Gastroesophageal sphincter (tissue), 4 donors: Measurements from ENCODE around the gene ZNF630. TPM values are rescaled to one million over a fixed set of nuclear protein-coding genes. Genes with fewer than 3 reads are reported as not detected.
"Not testable (repeated sequence)": the region's sequence is repeated elsewhere in the genome, so short reads cannot be mapped to it uniquely, and the experiment has no call there.

Experiments
- ATAC-seq: fragments of 150-250 bp; one replicate; pipeline ENCODE4 v1.9.1; 2016; ENCODE audit warnings: mild to moderate bottlenecking, moderate library complexity
- H3K27ac ChIP-seq, 4 donors: fragments of 200-600 bp; sonication (generic) in 3 of 4; 1 replicate in 3 of 4; 2 replicates in 1 of 4; pipeline ENCODE4 v1.5.1; 2016 to 2019
- H3K27me3 ChIP-seq: fragments of 200-600 bp; sonication (generic); one replicate; pipeline ENCODE4 v1.5.1; 2019
- H3K36me3 ChIP-seq, 2 donors: fragments of 200-600 bp; sonication (generic); one replicate each; pipeline ENCODE4 v1.5.1; 2019; ENCODE audit warnings: control low read depth in 1 of 2
- H3K4me1 ChIP-seq, 3 donors: fragments of 200-600 bp; sonication (generic); 1 replicate in 2 of 3; 2 replicates in 1 of 3; pipeline ENCODE4 v1.5.1; 2016 to 2019; ENCODE audit warnings: control low read depth in 2 of 3
- H3K4me3 ChIP-seq, 2 donors: fragments of 200-600 bp; sonication (generic); one replicate each; pipeline ENCODE4 v1.5.1; 2019; ENCODE audit warnings: mild to moderate bottlenecking in 1 of 2, moderate library complexity in 1 of 2
- H3K9me3 ChIP-seq, 3 donors: fragments of 200-600 bp; sonication (generic); one replicate each; pipeline ENCODE4 v1.5.1; 2017 to 2019; ENCODE audit warnings: control low read depth in 2 of 3
- CTCF ChIP-seq, 4 experiments: fragments of 200-600 bp in 2 of 4; fragments of 450-650 bp in 2 of 4; sonication (generic) in 1 of 4; IDR thresholded peaks; one replicate each; pipeline ENCODE4 v1.5.1; 2017 to 2019; ENCODE audit warnings: antibody characterized with exemption in 4 of 4, mild to moderate bottlenecking in 2 of 4, moderate library complexity in 2 of 4
- EP300 ChIP-seq: sonication (generic); formaldehyde crosslinking; IDR thresholded peaks from one replicate; pipeline ENCODE4 v1.6.1; 2017; ENCODE audit warnings: antibody characterized with exemption, mild to moderate bottlenecking
- POLR2A ChIP-seq, 2 donors: fragments of 450-650 bp; IDR thresholded peaks; one replicate each; pipeline ENCODE4 v1.6.1; 2017; ENCODE audit warnings: antibody characterized with exemption in 2 of 2, mild to moderate bottlenecking in 2 of 2, moderate library complexity in 1 of 2
- POLR2AphosphoS5 ChIP-seq: sonication (generic); formaldehyde crosslinking; IDR thresholded peaks from one replicate; pipeline ENCODE4 v1.6.1; 2017; ENCODE audit warnings: antibody characterized with exemption
- WGBS, 2 donors: methylation state at CpG; one replicate each; pipeline ENCODE4 v1.1.5; 2018; ENCODE audit warnings: low coverage in 1 of 2; 5-methylcytosine and 5-hydroxymethylcytosine counted together
- total RNA-seq, 4 donors: library from RNA; depleted of rRNA; stranded (reverse); fragments of >200 nt; gene quantifications; one replicate each; pipeline ENCODE4 v1.1.0, GENCODE V29; 2016

ZNF630 gene
- 1 to 10 TPM; 2.8 to 7.8 (median 3.8) TPM for total RNA-seq

DNA sequence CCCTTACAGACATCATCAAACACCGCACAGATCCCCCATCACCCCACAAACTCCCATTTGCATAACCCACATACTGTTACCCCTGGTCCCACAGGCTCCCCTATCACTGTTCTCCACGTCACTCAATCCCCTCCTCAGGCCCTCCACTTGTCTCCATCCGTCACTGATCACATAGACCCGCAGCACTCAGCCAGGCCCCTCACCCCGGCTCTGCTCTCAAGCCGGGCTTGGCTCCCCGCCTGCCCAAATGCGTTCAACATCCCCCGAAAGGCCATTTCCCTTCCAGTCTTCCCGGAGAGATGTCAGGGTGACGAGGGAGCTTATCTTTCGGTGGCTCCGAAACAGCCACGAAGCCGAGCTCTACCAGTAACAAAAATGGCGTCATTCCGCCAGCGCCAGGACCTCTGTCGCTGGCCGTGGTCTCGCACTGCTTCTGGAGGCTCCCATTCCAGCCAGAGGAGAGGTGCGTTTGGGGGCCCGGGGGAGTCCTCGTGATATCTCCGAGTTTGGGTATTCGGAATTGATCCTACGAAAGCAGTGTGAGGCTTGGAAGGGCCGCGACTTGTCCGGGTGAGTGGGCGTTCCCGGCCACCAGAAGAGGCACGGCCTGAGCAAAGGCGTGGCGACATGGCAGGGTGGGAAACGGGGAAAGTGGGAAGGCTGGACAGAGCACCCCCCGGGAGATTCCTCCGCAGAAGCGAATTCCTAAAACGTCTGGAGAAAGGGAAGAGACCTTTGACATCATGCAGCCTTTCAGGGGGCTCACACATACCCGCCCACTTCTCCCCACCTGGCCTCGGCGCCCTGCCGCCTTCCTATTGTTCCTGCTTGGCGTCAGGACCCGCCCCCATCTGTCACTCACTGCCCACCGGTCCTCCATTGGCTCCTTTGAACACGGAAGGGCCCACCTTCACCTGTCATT lies at the start of gene ZNF630:
TSS of gene ZNF630 (minus strand) at position 577 of the 922 bp plus-strand sequence. CDS start 4,754 bp downstream, outside the sequence.
- H3K9me3 ChIP-seq: no peaks in the 10 kb centered on the region
- no peaks in the 10 kb centered on the region for H3K4me1 ChIP-seq
- no peaks in the 10 kb centered on the region for H3K36me3 ChIP-seq
- 3 to 26% methylated on average over 5 to 23 of the region's 48 CpGs for WGBS, 2 donors
- ATAC-seq: peak; percentile 89
- H3K27me3 ChIP-seq: no peaks in the 10 kb centered on the region
- TF ChIP-seq EP300 (no peak), CTCF (IDR thresholded peaks at IDR 0.05) (no peak), POLR2AphosphoS5 (no peak), POLR2A (IDR thresholded peaks at IDR 0.05) (no peak)
- H3K4me3 ChIP-seq: peak within 1 kb of the TSS; percentile 66 to 67
- H3K27ac ChIP-seq: peak within 1 kb of the TSS; percentile 22 to 85 (median 82)

- H3K27me3 ChIP-seq: no peaks in the 10 kb centered on the region
- no peak for TF ChIP-seq POLR2AphosphoS5
- TF ChIP-seq EP300: no peak
- no peak for TF ChIP-seq POLR2A (IDR thresholded peaks at IDR 0.05)
- no peak for TF ChIP-seq CTCF (IDR thresholded peaks at IDR 0.05)
- H3K9me3 ChIP-seq: no peaks in the 10 kb centered on the region
- no peaks in the 10 kb centered on the region for H3K4me1 ChIP-seq
- H3K4me3 ChIP-seq: no peak overlapping the region
- H3K27ac ChIP-seq: no peak overlapping the region
- H3K36me3 ChIP-seq: no peaks in the 10 kb centered on the region
- WGBS, 2 donors: 54 to 66% methylated on average over 3 to 5 of the region's 6 CpGs
- no peak for ATAC-seq
Measured at GRCh38 chrX:48107717-48108116, 36.3 kb upstream of the ZNF630 start.

GRCh38 chrX:48102874-48103374 lies 31.5 kb upstream of the ZNF630 start:
- H3K4me1 ChIP-seq: no peaks in the 10 kb centered on the region
- ATAC-seq: no peak
- WGBS, 2 donors: 82 to 86% methylated on average over 5 of the region's 6 CpGs
- no peaks in the 10 kb centered on the region for H3K27me3 ChIP-seq
- no peaks in the 10 kb centered on the region for H3K36me3 ChIP-seq
- H3K27ac ChIP-seq: no peak overlapping the region
- no peak overlapping the region for H3K4me3 ChIP-seq
- TF ChIP-seq POLR2AphosphoS5 (no peak), CTCF (IDR thresholded peaks at IDR 0.05) (no peak), POLR2A (IDR thresholded peaks at IDR 0.05) (no peak)
- H3K9me3 ChIP-seq: no peaks in the 10 kb centered on the region

DNA sequence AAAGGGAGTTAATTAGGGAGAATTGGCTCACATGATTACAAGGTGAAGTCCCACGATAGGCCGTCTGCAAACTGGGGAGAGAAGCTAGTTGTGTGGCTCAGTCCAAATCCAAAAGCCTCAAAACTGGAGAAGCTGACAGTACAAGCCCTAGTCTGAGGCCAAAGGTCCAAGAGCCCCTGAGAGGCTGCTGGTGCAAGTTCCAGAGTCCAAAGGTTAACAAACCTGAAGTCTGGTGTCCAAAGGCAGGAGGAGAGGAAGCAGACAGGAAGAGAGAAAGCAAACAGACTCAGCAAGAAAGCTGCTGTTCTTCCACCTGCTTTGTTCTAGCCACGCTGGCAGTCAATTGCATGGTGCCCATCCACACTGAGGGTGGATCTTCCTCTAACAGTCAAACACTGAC lies 30.0 kb upstream of the ZNF630 start:
- H3K4me1 ChIP-seq: no peaks in the 10 kb centered on the region
- TF ChIP-seq CTCF (IDR thresholded peaks at IDR 0.05) (no peak), EP300 (no peak), POLR2A (IDR thresholded peaks at IDR 0.05) (no peak), POLR2AphosphoS5 (no peak)

DNA sequence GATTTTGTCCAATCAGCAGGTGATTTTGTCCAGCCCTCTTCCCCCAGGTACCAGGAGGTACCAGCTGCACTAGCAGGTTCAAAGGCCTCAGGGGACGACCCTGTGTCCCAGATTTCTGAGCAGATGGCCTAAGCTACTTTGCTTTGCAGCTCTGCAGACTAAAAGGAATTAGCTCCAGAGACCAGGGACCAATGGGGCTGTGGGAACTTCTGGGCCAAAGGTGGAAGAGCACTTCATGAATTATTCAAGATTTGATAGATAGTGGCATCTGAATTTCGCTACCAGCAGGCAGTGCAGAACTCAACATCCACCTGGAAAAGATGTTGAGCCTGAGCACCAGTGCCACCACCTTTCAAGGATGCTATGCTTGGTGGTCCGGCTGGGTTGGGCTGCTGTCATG lies 21.1 kb upstream of the ZNF630 start:
- not testable (repeated sequence) for H3K4me1 ChIP-seq, H3K9me3 ChIP-seq, ATAC-seq, H3K36me3 ChIP-seq, H3K27ac ChIP-seq, H3K27me3 ChIP-seq, H3K4me3 ChIP-seq
- WGBS, 2 donors: 33% methylated on average over 1 of the region's 3 CpGs; no CpG with 5 or more reads in 1 of the 2 donors

More for the DNA sequence above, 30.0 kb upstream of the ZNF630 start:
- Histone ChIP-seq H3K4me3 (no peak overlapping the region), H3K27me3 (no peaks in the 10 kb centered on the region), H3K9me3 (no peaks in the 10 kb centered on the region), H3K36me3 (no peaks in the 10 kb centered on the region), H3K27ac (no peak overlapping the region)
- 80% methylated on average over 2 of the region's 3 CpGs; no CpG with 5 or more reads in 1 of the 2 donors for WGBS, 2 donors
- no peak for ATAC-seq
